A673 (cell line): ENCODE results near the gene PCBP3.

Experiments used
- EZH2 ChIP-seq: fragments of 200-600 bp; sonication (generic); IDR thresholded peaks from 2 replicates; pipeline ENCODE4 v1.6.1; 2017; ENCODE audit warnings: borderline replicate concordance, low read depth, mild to moderate bottlenecking, mixed read lengths, antibody characterized with exemption, low read length; ENCODE audit not compliant: poor library complexity, severe bottlenecking
- TF ChIP-seq, protein P1 (sequence below): fragments of 300-800, 200-600 bp; sonication (generic); conservative IDR thresholded peaks from 2 replicates; pipeline ENCODE4 v1.5.1; 2017; ENCODE audit warnings: low read depth, mild to moderate bottlenecking, antibody characterized with exemption, low read length, moderate library complexity, mixed read lengths

DNA sequence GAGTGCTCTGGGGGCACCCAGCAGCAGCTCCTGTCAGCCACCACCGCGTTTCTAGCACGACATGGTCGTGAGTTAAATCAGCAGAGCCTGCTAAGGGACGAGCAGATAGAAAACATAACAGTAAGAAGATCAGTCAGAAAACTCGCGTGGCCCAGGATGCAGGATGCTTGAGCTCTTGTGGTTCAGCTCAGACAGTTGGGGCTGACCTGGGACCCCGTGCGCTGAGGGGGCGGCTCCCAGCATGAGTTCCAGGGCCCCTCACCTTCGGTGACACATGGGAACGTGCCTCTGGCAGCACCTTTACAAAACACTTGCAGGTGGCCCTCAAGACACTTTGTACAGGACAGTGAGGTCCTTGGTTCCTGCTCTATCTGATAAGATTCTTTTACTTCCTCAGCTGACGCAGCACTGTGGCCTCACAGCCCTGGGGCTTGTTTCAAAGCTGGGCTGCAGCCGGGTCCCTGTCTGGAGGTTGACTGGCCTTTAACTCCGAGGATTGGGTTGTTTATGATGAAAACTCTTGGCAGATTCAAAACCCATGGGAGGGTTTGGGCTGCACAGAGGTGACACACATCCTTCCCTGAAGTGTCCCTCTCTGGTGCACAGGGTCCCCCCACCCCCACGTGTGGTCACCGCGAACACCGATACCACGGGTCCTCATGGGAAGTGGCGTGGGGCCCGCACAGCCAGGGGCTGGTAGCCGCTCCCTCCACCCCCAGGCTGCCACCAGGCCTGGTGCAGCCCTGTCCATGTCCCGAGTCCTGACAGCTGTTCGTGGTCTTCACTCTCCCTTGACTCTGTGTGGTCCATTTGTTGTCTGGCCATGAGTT is 272.7 kb downstream of the PCBP3 start:
- TF ChIP-seq EZH2, result no peak
- TF ChIP-seq, protein P1, sequence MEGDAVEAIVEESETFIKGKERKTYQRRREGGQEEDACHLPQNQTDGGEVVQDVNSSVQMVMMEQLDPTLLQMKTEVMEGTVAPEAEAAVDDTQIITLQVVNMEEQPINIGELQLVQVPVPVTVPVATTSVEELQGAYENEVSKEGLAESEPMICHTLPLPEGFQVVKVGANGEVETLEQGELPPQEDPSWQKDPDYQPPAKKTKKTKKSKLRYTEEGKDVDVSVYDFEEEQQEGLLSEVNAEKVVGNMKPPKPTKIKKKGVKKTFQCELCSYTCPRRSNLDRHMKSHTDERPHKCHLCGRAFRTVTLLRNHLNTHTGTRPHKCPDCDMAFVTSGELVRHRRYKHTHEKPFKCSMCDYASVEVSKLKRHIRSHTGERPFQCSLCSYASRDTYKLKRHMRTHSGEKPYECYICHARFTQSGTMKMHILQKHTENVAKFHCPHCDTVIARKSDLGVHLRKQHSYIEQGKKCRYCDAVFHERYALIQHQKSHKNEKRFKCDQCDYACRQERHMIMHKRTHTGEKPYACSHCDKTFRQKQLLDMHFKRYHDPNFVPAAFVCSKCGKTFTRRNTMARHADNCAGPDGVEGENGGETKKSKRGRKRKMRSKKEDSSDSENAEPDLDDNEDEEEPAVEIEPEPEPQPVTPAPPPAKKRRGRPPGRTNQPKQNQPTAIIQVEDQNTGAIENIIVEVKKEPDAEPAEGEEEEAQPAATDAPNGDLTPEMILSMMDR, result no peak
